M059J (cell line): ENCODE data around the gene SEPTIN2. TPM values are rescaled to one million over a fixed set of nuclear protein-coding genes. Genes with fewer than 3 reads are reported as not detected.
A peak's percentile ranks its signal among the peaks of the same experiment; 100 is the strongest.
"Not testable (repeated sequence)": the region's sequence is repeated elsewhere in the genome, so short reads cannot be mapped to it uniquely, and the experiment has no call there.

Experiments used
- DNase-seq: peaks from one replicate; pipeline ENCODE4 v3.0.0-alpha.2; 2012; ENCODE audit warnings: low read depth
- total RNA-seq: library from RNA; depleted of rRNA; stranded (reverse); fragments of >200 nt; shearing (Covaris generic); gene quantifications from 2 replicates; pipeline ENCODE4 v1.2.3, GENCODE V29; 2014; rRNA removed

The SEPTIN2 gene
- total RNA-seq, 1 experiment from 2014 or later = 310 TPM

GRCh38 chr2:241379481-241380480 is 64.1 kb downstream of the SEPTIN2 start:
- DNase-seq = no peak

GRCh38 chr2:241381872-241382271 is 66.1 kb downstream of the SEPTIN2 start:
- DNase-seq = no peak

GRCh38 chr2:241385450-241385849 is 69.7 kb downstream of the SEPTIN2 start:
- DNase-seq = not testable (repeated sequence)

- no peak for DNase-seq
These were observed 70.8 kb downstream of the SEPTIN2 start for GRCh38 chr2:241386519-241386918.

- no peak for DNase-seq
These were observed 74.0 kb downstream of the SEPTIN2 start for GRCh38 chr2:241389697-241390096.

- no peak for DNase-seq
These were observed 74.8 kb downstream of the SEPTIN2 start for GRCh38 chr2:241390301-241391206.

- peak; percentile 13 for DNase-seq
These were observed 76.4 kb downstream of the SEPTIN2 start for GRCh38 chr2:241391892-241392665.

- DNase-seq = not testable (repeated sequence)
These were observed 77.0 kb downstream of the SEPTIN2 start for GRCh38 chr2:241392753-241393152.

- DNase-seq = no peak
These were observed 77.9 kb downstream of the SEPTIN2 start for GRCh38 chr2:241393524-241394196.

- DNase-seq = not testable (repeated sequence)
These were observed 81.1 kb downstream of the SEPTIN2 start for GRCh38 chr2:241396809-241397208.

GRCh38 chr2:241399941-241400922 is 84.5 kb downstream of the SEPTIN2 start:
- no peak for DNase-seq

Other genes with a start within 250 kb of the SEPTIN2 start
- 9.0 and 12.3 TPM in 2 replicates for gene MTERF4, start 213.6 kb upstream of the SEPTIN2 start, total RNA-seq
- 5.8 and 9.6 TPM in 2 replicates for gene PASK, start 166.5 kb upstream of the SEPTIN2 start, total RNA-seq
- gene PPP1R7, start 165.5 kb upstream of the SEPTIN2 start, total RNA-seq = 59.2 and 60.7 TPM in 2 replicates
- gene ANO7, start 127.2 kb upstream of the SEPTIN2 start, total RNA-seq = 0.62 and 0.76 TPM in 2 replicates
- 233 and 426 TPM in 2 replicates for gene HDLBP, start 253 bp upstream of the SEPTIN2 start, total RNA-seq
- 12.8 and 17.0 TPM in 2 replicates for gene FARP2, start 40.4 kb downstream of the SEPTIN2 start, total RNA-seq
- gene STK25, start 192.7 kb downstream of the SEPTIN2 start, total RNA-seq = 110 and 133 TPM in 2 replicates
- gene BOK, start 242.8 kb downstream of the SEPTIN2 start, total RNA-seq = 3.9 and 11.7 TPM in 2 replicates